ENCODE data around the gene POMP.
A peak's percentile ranks its signal among the peaks of the same experiment; 100 is the strongest.

Gene POMP

GRCh38 chr13:28697441-28697840 lies 38.5 kb downstream of the POMP start:
- no peak for DNase-seq (ENCODE audit: low spot score)

DNA sequence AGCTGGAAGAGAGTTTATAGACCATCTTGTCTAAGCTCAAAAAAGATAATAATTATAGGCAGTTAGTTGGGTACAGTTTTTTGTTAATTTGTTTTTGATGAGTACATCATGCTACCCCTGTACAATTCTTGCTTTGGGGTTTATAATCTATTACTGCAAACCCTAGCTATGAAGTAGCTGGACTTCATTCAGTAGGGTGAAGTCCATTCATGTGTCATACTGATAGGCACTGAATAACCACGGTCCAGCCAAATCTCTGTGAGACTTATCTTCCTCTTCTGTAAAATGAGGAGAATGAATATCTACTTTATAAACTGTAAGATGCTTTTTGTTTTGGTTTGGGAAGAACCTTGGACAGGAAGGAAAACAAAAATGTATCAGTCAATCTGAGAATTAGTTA lies 40.3 kb downstream of the POMP start:
- no peak for DNase-seq (ENCODE audit: low spot score)

- DNase-seq (ENCODE audit: low spot score) = no peak
Observed at GRCh38 chr13:28704282-28704681, 45.4 kb downstream of the POMP start.

- DNase-seq (ENCODE audit: low spot score) = no peak
Observed at GRCh38 chr13:28704919-28705318, 46.0 kb downstream of the POMP start.

- DNase-seq (ENCODE audit: low spot score) = no peak
Observed at GRCh38 chr13:28705461-28706083, 46.6 kb downstream of the POMP start.

DNA sequence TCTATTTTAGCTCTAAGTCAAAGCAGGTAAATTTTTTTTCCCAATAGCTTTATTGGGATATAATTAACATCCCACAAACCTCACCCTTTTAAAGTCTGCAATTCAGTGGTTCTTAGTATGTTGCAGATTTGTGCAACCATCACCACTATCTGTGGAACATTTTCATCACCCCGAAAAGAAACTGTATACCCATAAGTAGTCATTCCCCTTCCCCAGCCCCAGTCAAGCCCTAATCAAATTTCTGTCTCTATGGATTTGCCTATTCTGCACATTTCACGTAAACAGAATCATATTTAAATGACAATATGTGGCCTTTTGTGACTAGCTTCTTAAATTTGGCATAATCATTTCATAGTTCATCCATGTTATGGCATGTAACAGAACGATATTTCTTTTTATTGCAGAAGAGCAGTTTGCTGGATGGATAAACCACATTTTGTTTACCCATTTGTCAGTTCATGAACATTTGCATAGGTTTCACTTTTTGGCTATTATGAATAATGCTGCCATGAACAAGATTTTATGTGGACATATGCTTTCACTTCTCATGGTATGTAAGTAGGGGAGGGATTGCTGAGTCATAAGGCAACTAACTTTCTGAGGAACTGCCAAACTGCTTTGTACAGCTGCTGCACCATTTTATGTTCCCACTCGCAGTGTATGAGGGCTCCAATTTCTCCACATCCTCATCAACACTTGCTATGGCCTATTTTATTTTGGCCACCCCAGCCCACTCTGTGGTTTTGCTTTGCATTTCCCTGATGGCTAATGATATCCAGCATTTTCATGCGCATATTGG lies 48.9 kb downstream of the POMP start:
- no peak for DNase-seq (ENCODE audit: low spot score)

GRCh38 chr13:28710161-28710560 lies 51.2 kb downstream of the POMP start:
- no peak for DNase-seq (ENCODE audit: low spot score)

- DNase-seq (ENCODE audit: low spot score) = no peak
Observed at GRCh38 chr13:28714651-28715050, 55.7 kb downstream of the POMP start.

GRCh38 chr13:28716511-28716910 lies 57.6 kb downstream of the POMP start:
- DNase-seq (ENCODE audit: low spot score) = no peak

- DNase-seq (ENCODE audit: low spot score) = no peak
Observed at GRCh38 chr13:28717170-28717569, 58.2 kb downstream of the POMP start.

GRCh38 chr13:28718196-28718542 lies 59.2 kb downstream of the POMP start:
- DNase-seq (ENCODE audit: low spot score) = no peak

DNA sequence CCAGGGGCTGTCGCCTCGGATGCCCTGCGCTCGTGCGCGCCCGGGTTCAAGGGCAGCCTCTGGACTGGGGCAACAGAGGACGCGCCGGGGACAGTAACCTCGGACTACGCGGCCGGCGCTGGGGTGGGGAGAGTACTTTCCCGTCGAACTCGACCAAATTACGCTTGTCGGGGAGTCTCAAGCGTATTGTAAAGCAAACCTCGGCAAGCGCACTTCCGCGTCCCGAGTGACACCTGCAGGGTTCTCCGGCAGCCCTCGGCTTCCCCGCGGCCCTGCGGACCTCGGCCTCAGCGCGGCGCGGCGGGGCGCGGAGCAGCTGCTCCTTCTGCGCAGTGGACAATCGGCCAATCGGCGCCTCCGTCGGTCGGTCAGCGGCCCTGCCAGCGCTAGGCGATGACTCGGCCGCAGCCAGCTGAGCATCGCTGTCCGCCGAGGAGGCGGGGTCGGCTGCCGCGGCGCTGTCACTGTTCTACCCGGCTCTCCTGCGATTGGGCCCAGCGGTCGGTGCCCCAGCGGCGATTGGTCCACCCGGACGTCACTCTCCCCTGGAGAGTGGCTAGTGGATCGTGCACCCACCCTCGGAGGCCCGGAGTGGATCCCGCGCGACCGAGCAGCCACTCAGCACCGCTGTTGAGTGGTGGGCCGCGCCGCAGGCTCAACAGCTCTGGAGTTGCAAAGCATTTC lies 59.8 kb downstream of the POMP start, which contains the start of gene SLC46A3:
Gene SLC46A3 (minus strand): TSS at position 428 of the 684 bp plus-strand sequence. CDS start 972 bp downstream, outside the sequence.
- peak; percentile 60 for DNase-seq (ENCODE audit: low spot score)

DNA sequence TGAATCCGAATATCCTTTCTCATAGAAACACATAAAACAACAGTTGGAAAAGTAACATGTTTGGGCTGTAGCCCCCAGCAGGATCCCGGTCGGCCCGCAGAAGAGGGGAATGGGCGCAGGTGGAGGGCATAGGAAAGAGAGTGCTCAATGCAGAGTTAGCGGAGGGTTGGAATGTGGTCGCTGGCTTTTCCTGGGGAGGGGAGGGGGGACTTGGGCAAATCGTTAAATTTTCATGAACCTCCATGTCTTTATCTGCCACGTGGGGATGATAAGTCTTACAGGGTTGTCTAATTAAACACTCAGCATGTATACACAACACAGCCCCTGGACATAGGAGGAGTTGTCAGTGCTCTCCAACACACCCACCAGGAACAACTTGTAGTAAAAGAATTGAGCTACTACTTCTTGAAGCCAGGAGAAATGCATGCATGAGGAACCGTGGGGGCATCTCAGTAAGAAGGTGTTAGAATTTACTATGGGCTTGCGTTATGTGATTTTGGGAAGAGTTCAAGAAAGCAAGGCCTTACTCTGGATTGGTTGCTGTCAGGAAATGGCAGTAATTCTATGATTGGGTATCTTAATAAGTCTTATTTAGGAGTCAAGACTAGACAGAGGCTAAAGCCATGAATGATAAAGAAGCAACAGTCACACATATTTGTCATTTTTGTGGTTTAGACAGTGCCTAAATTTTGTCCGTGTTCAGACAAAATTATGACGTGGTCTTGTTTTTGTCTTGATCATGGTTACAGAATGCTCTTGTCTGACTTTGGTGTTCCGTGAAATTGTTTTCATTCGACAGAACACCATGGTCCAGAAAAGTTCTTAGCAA lies 60.5 kb downstream of the POMP start:
- DNase-seq (ENCODE audit: low spot score) = no peak

GRCh38 chr13:28723806-28724205 lies 64.9 kb downstream of the POMP start:
- no peak for DNase-seq (ENCODE audit: low spot score)

GRCh38 chr13:28725046-28725610 lies 66.2 kb downstream of the POMP start:
- no peak for DNase-seq (ENCODE audit: low spot score)

All from D341Med (cell line).